HCT116 (cell line): ENCODE data around the gene DOCK1. TPM values are rescaled to one million over a fixed set of nuclear protein-coding genes. Genes with fewer than 3 reads are reported as not detected.

Experiments used
- ATAC-seq: fragments of 200-7000 bp; cut with Tn5 transposase; 2 replicates; pipeline ENCODE4 v1.9.1; 2020; ENCODE audit warnings: mild to moderate bottlenecking, moderate library complexity
- BruUV-seq: library from RNA; stranded (reverse); fragments of 400-500 nt; replicated peaks from 2 replicates; lab custom pipeline; 2021; lab: Mats Ljungman, UMichigan
- CTCF ChIA-PET: fragments of 300-600 bp; sonication (Branson Sonifier 250); formaldehyde crosslinking; loops from one replicate; lab custom pipeline; 2021; ENCODE audit warnings: antibody characterized with exemption; lab: Charles Lee
- POLR2A ChIA-PET: fragments of 300-600, 350-600 bp; sonication (Branson Sonifier 250); formaldehyde crosslinking; loops from one replicate; lab custom pipeline; 2021; ENCODE audit warnings: antibody characterized with exemption; lab: Charles Lee
- RAD21 ChIA-PET, 2 experiments: fragments of 300-600 bp; sonication (Branson Sonifier 250); formaldehyde crosslinking; loops; one replicate each; lab custom pipeline; 2023; ENCODE audit warnings: low total read pairs in 2 of 2; ENCODE audit not compliant: uncharacterized antibody in 2 of 2, unreplicated experiment in 2 of 2, low non-redundant PET in 1 of 2; lab: Charles Lee
- DNase-seq: peaks from one replicate; pipeline ENCODE4 v3.0.0-alpha.2; 2010; ENCODE audit warnings: low read depth, low spot score
- H2AFZ ChIP-seq: fragments of 200-600 bp; shearing (Covaris generic), sonication (generic); 2 replicates; pipeline ENCODE4 v1.6.1; 2017; ENCODE audit warnings: low read depth, mixed run types, mixed read lengths, antibody characterized with exemption, low read length; ENCODE audit not compliant: poor library complexity, severe bottlenecking
- H3K27ac ChIP-seq: 2 replicates; pipeline ENCODE4 v1.5.1; 2012; ENCODE audit warnings: low read depth, low read length
- H3K27me3 ChIP-seq: fragments of 200-600 bp; sonication (generic); 2 replicates; pipeline ENCODE4 v1.6.1; 2016; ENCODE audit warnings: mixed run types, low read length, mixed read lengths; ENCODE audit not compliant: insufficient read depth
- H3K36me3 ChIP-seq, 2 experiments: fragments of 200-500 bp in 1 of 2; fragments of 200-600 bp in 1 of 2; sonication (Bioruptor generic) in 1 of 2; sonication (generic) in 1 of 2; 2 replicates each; pipeline versions ENCODE4 v1.5.1 to v1.6.1; 2014 to 2016; ENCODE audit warnings: low read length in 2 of 2, inconsistent platforms in 1 of 2, mixed read lengths in 1 of 2, mixed run types in 1 of 2; ENCODE audit not compliant: insufficient read depth in 2 of 2, control insufficient read depth in 1 of 2
- H3K4me1 ChIP-seq, 2 experiments: fragments of 200-600 bp in 1 of 2; sonication (generic) in 1 of 2; 2 replicates each; pipeline versions ENCODE4 v1.5.1 to v1.6.1; 2012 to 2017; ENCODE audit warnings: low read length in 2 of 2, inconsistent platforms in 1 of 2, mild to moderate bottlenecking in 1 of 2, mixed read lengths in 1 of 2, mixed run types in 1 of 2, moderate library complexity in 1 of 2; ENCODE audit not compliant: insufficient read depth in 2 of 2, control insufficient read depth in 1 of 2
- H3K4me2 ChIP-seq: fragments of 200-600 bp; sonication (generic); 2 replicates; pipeline ENCODE4 v1.6.1; 2017; ENCODE audit warnings: mixed run types, low read length, mixed read lengths
- H3K4me3 ChIP-seq, 2 experiments: fragments of 200-600 bp in 1 of 2; sonication (generic) in 1 of 2; replicated peaks in 1 of 2; 2 replicates each; pipeline ENCODE4 v1.5.1; 2011 to 2016; ENCODE audit warnings: low read length in 2 of 2, control low read depth in 1 of 2, low read depth in 1 of 2, mild to moderate bottlenecking in 1 of 2, mixed read lengths in 1 of 2, mixed run types in 1 of 2
- H3K79me2 ChIP-seq: fragments of 200-600 bp; sonication (generic); 2 replicates; pipeline ENCODE4 v1.6.1; 2017; ENCODE audit warnings: mild to moderate bottlenecking, mixed run types, low read length, moderate library complexity, mixed read lengths; ENCODE audit not compliant: insufficient read depth
- H3K9ac ChIP-seq: fragments of 200-600 bp; sonication (generic); 2 replicates; pipeline ENCODE4 v1.6.1; 2016; ENCODE audit warnings: low read length, mixed read lengths
- H3K9me2 ChIP-seq: fragments of 200-600 bp; sonication (generic), shearing (Covaris generic); 2 replicates; pipeline ENCODE4 v1.6.1; 2017; ENCODE audit warnings: mixed run types, mild to moderate bottlenecking, moderate library complexity; ENCODE audit not compliant: insufficient read depth
- H3K9me3 ChIP-seq, 2 experiments: fragments of 200-500 bp in 1 of 2; fragments of 200-600 bp in 1 of 2; sonication (Bioruptor generic) in 1 of 2; sonication (generic) in 1 of 2; 2 replicates each; pipeline ENCODE4 v1.6.1; 2014 to 2017; ENCODE audit warnings: low read length in 2 of 2, mixed read lengths in 2 of 2, inconsistent platforms in 1 of 2, low read depth in 1 of 2, mild to moderate bottlenecking in 1 of 2, mixed run types in 1 of 2, moderate library complexity in 1 of 2; ENCODE audit not compliant: control insufficient read depth in 1 of 2, insufficient read depth in 1 of 2
- H4K20me1 ChIP-seq: fragments of 200-600 bp; sonication (generic), shearing (Covaris generic); 2 replicates; pipeline ENCODE4 v1.6.1; 2017; ENCODE audit warnings: mixed run types, mild to moderate bottlenecking, moderate library complexity; ENCODE audit not compliant: insufficient read depth
- ATF3 ChIP-seq: IDR thresholded peaks from 2 replicates; pipeline ENCODE4 v1.6.1; 2012
- CBX3 ChIP-seq: IDR thresholded peaks from 2 replicates; pipeline ENCODE4 v1.6.1; 2012; ENCODE audit warnings: low read depth
- CEBPB ChIP-seq: IDR thresholded peaks from 2 replicates; pipeline ENCODE4 v1.6.1; 2012; ENCODE audit warnings: low read depth
- CTCF ChIP-seq, 3 experiments: fragments of 200-600 bp in 1 of 3; sonication (generic) in 1 of 3; IDR thresholded peaks in 2 of 3; conservative IDR thresholded peaks in 1 of 3; 2 replicates each; pipeline ENCODE4 v1.5.1; 2012 to 2017; ENCODE audit warnings: low read depth in 2 of 3, low read length in 2 of 3, antibody characterized with exemption in 1 of 3, borderline replicate concordance in 1 of 3, control low read depth in 1 of 3, mild to moderate bottlenecking in 1 of 3, mixed read lengths in 1 of 3, mixed run types in 1 of 3, moderate library complexity in 1 of 3; ENCODE audit not compliant: insufficient read depth in 1 of 3
- EZH2phosphoT487 ChIP-seq: fragments of 200-600 bp; IDR thresholded peaks from 2 replicates; pipeline ENCODE4 v1.6.1; 2018; ENCODE audit warnings: antibody characterized with exemption, borderline replicate concordance
- FOSL1 ChIP-seq: IDR thresholded peaks from 2 replicates; pipeline ENCODE4 v1.6.1; 2012; ENCODE audit warnings: low read depth
- JUND ChIP-seq: IDR thresholded peaks from 2 replicates; pipeline ENCODE4 v1.6.1; 2012
- POLR2A ChIP-seq: IDR thresholded peaks from 2 replicates; pipeline ENCODE4 v1.7.0; 2011; ENCODE audit warnings: borderline replicate concordance; ENCODE audit not compliant: insufficient read depth, insufficient read length; ENCODE audit errors: extremely low read depth
- RAD21 ChIP-seq: IDR thresholded peaks from 2 replicates; pipeline ENCODE4 v1.6.1; 2012; ENCODE audit warnings: low read depth, mild to moderate bottlenecking
- SP1 ChIP-seq: IDR thresholded peaks from 2 replicates; pipeline ENCODE4 v1.6.1; 2012; ENCODE audit warnings: low read depth
- TCF7L2 ChIP-seq: IDR thresholded peaks from 2 replicates; pipeline ENCODE4 v1.7.0; 2011; ENCODE audit warnings: borderline replicate concordance, inconsistent platforms; ENCODE audit not compliant: insufficient read depth, insufficient read length; ENCODE audit errors: extremely low read depth
- ZBTB33 ChIP-seq: IDR thresholded peaks from 2 replicates; pipeline ENCODE4 v1.6.1; 2011; ENCODE audit warnings: mild to moderate bottlenecking, low read length, moderate library complexity; ENCODE audit not compliant: insufficient replicate concordance; ENCODE audit errors: extremely low read depth
- ZFX ChIP-seq: fragments of 450-650 bp; IDR thresholded peaks from 2 replicates; pipeline ENCODE4 v1.6.1; 2017
- ZNF274 ChIP-seq: fragments of 200-500 bp; sonication (Bioruptor generic); IDR thresholded peaks from 2 replicates; pipeline ENCODE4 v1.6.1; 2014; ENCODE audit warnings: mild to moderate bottlenecking, low read depth, low read length, inconsistent platforms
- intact Hi-C: fragments of 100-400 bp; cut with micrococcal nuclease; formaldehyde crosslinking; loops from 2 replicates; pipeline ENCODE4 v1.10.0; 2022
- total RNA-seq: library from RNA; stranded (reverse); gene quantifications from one replicate; pipeline ENCODE4 v1.2.1, GENCODE V29; 2021; ENCODE audit not compliant: unreplicated experiment

The DOCK1 gene
- total RNA-seq, 1 experiment from 2014 or later: 46.5 TPM

GRCh38 chr10:127182161-127182560 is 276.9 kb downstream of the DOCK1 start:
- Histone ChIP-seq H3K9ac (no peak overlapping the region), H3K9me3 (no peaks in the 10 kb centered on the region), H3K4me1 (no peaks in the 10 kb centered on the region), H3K27me3 (no peaks in the 10 kb centered on the region)
- no peak for ATAC-seq
- no peak for TF ChIP-seq CEBPB
- TF ChIP-seq CBX3: no peak
- TF ChIP-seq RAD21: no peak
- no peak for TF ChIP-seq JUND
- no peak for TF ChIP-seq SP1
- TF ChIP-seq ATF3: no peak
- TF ChIP-seq ZBTB33: no peak
- TF ChIP-seq POLR2A: no peak
- no peak for TF ChIP-seq ZNF274
- no peak for TF ChIP-seq EZH2phosphoT487
- TF ChIP-seq FOSL1: no peak
- TF ChIP-seq ZFX: no peak
- no peak for TF ChIP-seq CTCF (IDR thresholded peaks at IDR 0.05 in 2 of 3, conservative IDR thresholded peaks at IDR 0.05 in 1 of 3; ENCODE audit: borderline replicate concordance in 1 of 3, insufficient read depth in 1 of 3, low read depth in 2 of 3, low read length in 2 of 3)
- no peak for TF ChIP-seq TCF7L2
- TF ChIP-seq, all 23 proteins: peak for 0
- H4K20me1 ChIP-seq: no peaks in the 10 kb centered on the region
- no peaks in the 10 kb centered on the region for H3K9me2 ChIP-seq
- no peaks in the 10 kb centered on the region for H3K79me2 ChIP-seq
- RAD21 ChIA-PET: no interaction called here
- no peak overlapping the region for H2AFZ ChIP-seq
- POLR2A ChIA-PET: no interaction called here
- no peak overlapping the region for H3K27ac ChIP-seq
- DNase-seq: no peak
- CTCF ChIA-PET: no interaction called here
- BruUV-seq: no TSS peak
- H3K4me2 ChIP-seq: no peak overlapping the region
- intact Hi-C loops: no loop called here
- H3K4me3 ChIP-seq: no peak overlapping the region
- H3K36me3 ChIP-seq: no peaks in the 10 kb centered on the region
